Bronchial epithelial cell (primary cell): ENCODE measurements around the gene SOAT1. TPM values are rescaled to one million over a fixed set of nuclear protein-coding genes. Genes with fewer than 3 reads are reported as not detected.

Experiments used
- DNase-seq: peaks from one replicate; pipeline ENCODE4 v3.0.0-alpha.2; 2010; ENCODE audit warnings: low read depth
- FAIRE-seq: peaks from 2 replicates; lab custom pipeline; 2011; peaks lifted over from hg19 to GRCh38; lab: Jason Lieb, UNC
- H3K27me3 ChIP-seq: 2 replicates; pipeline ENCODE4 v1.5.1; 2011; ENCODE audit warnings: low read length; ENCODE audit not compliant: control insufficient read depth, insufficient read depth
- H3K36me3 ChIP-seq: 2 replicates; pipeline ENCODE4 v1.5.1; 2011; ENCODE audit warnings: low read length; ENCODE audit not compliant: control insufficient read depth, insufficient read depth
- H3K4me3 ChIP-seq: 2 replicates; pipeline ENCODE4 v1.5.1; 2011; ENCODE audit warnings: mild to moderate bottlenecking, low read depth, low read length, control low read depth
- total RNA-seq: library from RNA; depleted of rRNA; stranded (reverse); fragments of >200 nt; gene quantifications from 2 replicates; pipeline ENCODE4 v1.2.1, GENCODE V29; 2014
- TF ChIP-seq, protein P1 (sequence below): IDR thresholded peaks from 2 replicates; pipeline ENCODE4 v1.5.1; 2011; ENCODE audit warnings: mild to moderate bottlenecking, moderate library complexity, low read length, control low read depth, inconsistent platforms; ENCODE audit not compliant: insufficient read depth, severe bottlenecking

Gene SOAT1
- total RNA-seq, 1 donor from 2014 or later = 8.4 TPM

DNA sequence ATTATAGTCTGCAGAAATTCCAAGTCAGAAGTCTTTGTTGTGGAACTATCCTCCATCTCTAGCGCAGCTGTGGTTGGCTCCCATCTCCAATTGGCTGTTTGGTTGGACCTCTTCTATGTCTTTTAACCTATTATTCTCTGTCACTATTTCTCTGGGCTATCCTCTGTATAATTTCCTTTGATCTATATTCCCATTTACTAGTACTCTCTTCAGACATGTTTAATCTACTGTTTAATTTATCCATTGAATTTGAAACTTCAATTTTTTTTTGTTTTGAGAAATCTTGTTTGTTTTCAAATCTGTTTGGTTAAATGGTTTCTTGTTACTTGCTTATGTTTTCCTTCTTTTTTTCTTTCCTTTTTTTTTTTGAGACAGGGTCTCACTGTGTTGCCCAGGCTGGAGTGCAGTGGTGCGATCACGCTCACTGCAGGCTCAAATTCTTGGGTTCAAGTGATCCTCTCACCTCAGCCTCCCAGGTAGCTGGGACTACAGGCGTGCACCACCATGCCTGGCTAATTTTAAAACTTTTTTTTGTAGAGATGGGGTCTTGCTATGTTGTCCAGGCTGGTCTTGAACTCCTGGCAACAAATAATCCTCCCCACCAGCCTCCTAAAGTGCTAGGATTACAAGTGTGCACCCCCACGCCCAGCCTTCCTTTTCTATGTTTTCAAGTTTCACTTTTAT, 28.1 kb downstream of the SOAT1 start:
- H3K4me3 ChIP-seq = no peak overlapping the region
- H3K36me3 ChIP-seq = no peaks in the 10 kb centered on the region
- FAIRE-seq = no peak
- DNase-seq = no peak
- TF ChIP-seq, protein P1, sequence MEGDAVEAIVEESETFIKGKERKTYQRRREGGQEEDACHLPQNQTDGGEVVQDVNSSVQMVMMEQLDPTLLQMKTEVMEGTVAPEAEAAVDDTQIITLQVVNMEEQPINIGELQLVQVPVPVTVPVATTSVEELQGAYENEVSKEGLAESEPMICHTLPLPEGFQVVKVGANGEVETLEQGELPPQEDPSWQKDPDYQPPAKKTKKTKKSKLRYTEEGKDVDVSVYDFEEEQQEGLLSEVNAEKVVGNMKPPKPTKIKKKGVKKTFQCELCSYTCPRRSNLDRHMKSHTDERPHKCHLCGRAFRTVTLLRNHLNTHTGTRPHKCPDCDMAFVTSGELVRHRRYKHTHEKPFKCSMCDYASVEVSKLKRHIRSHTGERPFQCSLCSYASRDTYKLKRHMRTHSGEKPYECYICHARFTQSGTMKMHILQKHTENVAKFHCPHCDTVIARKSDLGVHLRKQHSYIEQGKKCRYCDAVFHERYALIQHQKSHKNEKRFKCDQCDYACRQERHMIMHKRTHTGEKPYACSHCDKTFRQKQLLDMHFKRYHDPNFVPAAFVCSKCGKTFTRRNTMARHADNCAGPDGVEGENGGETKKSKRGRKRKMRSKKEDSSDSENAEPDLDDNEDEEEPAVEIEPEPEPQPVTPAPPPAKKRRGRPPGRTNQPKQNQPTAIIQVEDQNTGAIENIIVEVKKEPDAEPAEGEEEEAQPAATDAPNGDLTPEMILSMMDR = no peak
- H3K27me3 ChIP-seq = no peaks in the 10 kb centered on the region

DNA sequence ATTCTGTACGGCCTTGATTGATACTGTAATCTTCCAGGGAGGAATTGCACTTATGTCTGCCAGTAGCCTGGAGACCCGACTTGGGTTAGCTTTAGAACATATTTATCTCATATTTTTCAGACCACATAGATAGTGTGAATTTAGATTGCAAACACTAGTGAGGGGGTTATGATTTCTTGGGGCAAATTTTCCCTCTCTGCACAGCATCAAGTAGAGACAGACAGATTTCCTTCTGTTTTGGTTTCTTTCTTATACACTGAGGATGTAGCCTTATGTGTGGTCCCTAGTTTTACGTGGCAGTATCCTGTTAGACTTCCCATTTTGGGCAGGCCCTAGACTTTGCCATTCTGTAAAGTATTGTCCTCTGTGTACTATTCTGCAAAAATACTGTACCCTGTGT, 29.0 kb downstream of the SOAT1 start:
- Histone ChIP-seq H3K27me3 (no peaks in the 10 kb centered on the region), H3K4me3 (no peak overlapping the region), H3K36me3 (no peaks in the 10 kb centered on the region)
- TF ChIP-seq, protein P1 = no peak
- FAIRE-seq (no peak), DNase-seq (no peak)

DNA sequence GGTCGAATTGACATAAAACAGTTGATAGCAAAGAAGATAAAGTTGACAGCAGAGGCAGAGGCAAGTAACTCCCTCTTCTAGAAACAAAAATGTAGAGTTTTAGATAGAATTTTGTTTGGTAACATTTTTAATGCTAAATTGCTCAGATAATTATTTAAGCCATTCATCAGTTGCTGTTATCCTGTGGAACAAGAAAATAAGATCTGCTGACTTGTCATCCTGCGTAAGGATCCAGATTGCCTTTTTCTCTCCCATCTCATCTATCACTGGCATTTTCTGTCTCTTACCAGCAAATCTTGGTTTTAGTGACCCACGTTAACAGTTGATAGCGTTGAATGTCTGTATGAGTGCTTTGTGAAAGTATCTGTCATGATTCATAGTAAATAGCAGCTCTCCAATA, 29.8 kb downstream of the SOAT1 start:
- H3K27me3 ChIP-seq = no peaks in the 10 kb centered on the region
- TF ChIP-seq, protein P1 = no peak
- FAIRE-seq (no peak), DNase-seq (no peak)
- no peak overlapping the region for H3K4me3 ChIP-seq
- H3K36me3 ChIP-seq = no peaks in the 10 kb centered on the region

DNA sequence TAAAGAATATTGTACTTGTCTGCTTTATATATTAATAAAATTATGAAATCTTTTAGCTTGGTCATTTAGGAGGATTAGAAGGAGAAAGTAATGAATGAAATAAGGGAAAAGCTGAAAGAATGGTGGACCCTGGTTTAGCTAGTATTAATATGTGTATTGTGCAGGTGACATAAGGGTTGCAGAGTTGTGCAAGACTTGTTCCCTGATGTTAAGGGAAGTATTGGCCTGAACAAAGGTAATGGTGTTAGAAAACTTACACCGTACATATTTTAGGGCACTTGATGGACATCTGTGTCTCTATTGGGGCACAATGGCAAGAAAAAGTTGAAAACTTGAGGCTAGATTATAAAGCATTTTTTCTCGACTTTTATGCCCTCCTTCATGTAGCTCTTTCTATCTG, 32.2 kb downstream of the SOAT1 start:
- TF ChIP-seq, protein P1 = no peak
- DNase-seq (no peak), FAIRE-seq (no peak)
- Histone ChIP-seq H3K36me3 (no peaks in the 10 kb centered on the region), H3K4me3 (no peak overlapping the region), H3K27me3 (no peaks in the 10 kb centered on the region)

DNA sequence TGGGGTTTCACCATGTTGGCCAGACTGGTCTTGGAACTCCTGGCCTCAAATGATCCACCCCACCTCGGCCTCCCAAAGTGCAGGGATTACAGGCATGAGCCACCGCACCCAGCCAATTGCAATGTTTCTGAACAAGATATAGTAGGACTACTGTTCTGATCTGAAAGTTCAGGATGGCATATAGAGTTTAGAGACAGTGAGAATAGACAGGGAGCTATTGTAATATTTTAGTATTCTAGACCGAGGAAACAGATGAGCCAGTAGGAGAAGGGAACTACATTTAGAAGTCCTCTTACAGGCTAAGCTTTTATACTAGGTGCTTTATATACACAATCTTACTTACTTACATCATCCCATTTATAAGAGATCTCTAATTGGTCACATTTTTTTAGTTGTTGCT, 33.1 kb downstream of the SOAT1 start:
- no peak overlapping the region for H3K4me3 ChIP-seq
- no peaks in the 10 kb centered on the region for H3K36me3 ChIP-seq
- no peak for FAIRE-seq
- no peak for DNase-seq
- no peaks in the 10 kb centered on the region for H3K27me3 ChIP-seq
- TF ChIP-seq, protein P1 = no peak

DNA sequence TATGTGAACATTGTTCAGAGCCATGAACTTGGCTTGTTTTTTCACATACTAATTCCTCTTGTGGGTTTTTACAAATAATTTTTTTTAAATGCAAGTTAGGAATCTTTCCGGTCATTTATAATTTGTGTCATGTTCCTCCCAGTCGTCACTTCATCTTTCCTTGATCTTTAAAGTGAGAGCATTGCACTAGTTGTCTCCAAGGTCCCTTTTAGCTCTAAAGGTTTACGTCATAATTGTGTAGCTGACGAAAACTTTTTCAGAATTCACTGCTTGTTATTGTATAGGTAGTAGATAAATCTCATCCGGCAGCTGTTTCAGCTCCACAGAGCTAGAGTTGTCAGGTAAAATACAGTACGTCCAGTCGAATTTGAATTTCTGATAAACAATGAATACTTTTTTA, 33.6 kb downstream of the SOAT1 start:
- TF ChIP-seq, protein P1 = no peak
- FAIRE-seq (no peak), DNase-seq (no peak)
- Histone ChIP-seq H3K36me3 (no peaks in the 10 kb centered on the region), H3K4me3 (no peak overlapping the region), H3K27me3 (no peaks in the 10 kb centered on the region)
